Ishikawa (cell line): ENCODE results near the gene ANXA6.

Experiments
- FOXM1 ChIP-seq: IDR thresholded peaks from 2 replicates; pipeline ENCODE4 v1.6.1; 2012; ENCODE audit warnings: low read depth, borderline replicate concordance
- RAD21 ChIP-seq: IDR thresholded peaks from 2 replicates; pipeline ENCODE4 v1.6.1; 2012; ENCODE audit warnings: low read depth
- TAF1 ChIP-seq: IDR thresholded peaks from 2 replicates; pipeline ENCODE4 v1.6.1; 2012; ENCODE audit warnings: low read depth, mild to moderate bottlenecking
- YY1 ChIP-seq: IDR thresholded peaks from 2 replicates; pipeline ENCODE4 v1.6.1; 2012; ENCODE audit warnings: low read depth

- TF ChIP-seq RAD21 = no peak
- no peak for TF ChIP-seq YY1
- no peak for TF ChIP-seq TAF1
- TF ChIP-seq FOXM1 = no peak
These were observed 13.9 kb downstream of the ANXA6 start for GRCh38 chr5:151143645-151144044.
